ENCODE data around the gene OOEP. TPM values are rescaled to one million over a fixed set of nuclear protein-coding genes. Genes with fewer than 3 reads are reported as not detected.

The OOEP gene
- total RNA-seq, 4 donors from 2014 or later: not detected

DNA sequence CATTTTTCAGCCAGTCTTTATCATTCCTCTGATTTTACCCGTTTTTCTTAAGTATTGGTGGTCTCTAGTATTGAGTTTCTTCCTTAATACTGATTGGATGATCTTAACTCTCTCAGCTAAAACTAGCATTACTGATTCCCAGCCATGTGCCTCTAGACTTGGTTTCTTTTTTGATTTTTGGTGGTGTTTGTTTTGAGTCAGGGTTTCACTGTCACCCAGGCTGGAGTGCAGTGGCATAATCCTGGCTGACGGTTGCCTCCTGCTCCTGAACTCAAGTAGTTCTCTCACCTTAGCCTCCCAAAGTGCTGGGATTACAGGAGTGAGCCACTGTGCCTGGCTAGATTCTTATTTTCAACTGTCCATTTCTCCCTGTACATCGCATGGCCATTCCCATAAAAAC lies 40.5 kb downstream of the OOEP start:
- H3K27ac ChIP-seq: no peak overlapping the region
- no peaks in the 10 kb centered on the region for H3K36me3 ChIP-seq
- H3K4me1 ChIP-seq: no peaks in the 10 kb centered on the region
- H3K4me3 ChIP-seq: no peak overlapping the region
- no peaks in the 10 kb centered on the region for H3K9me3 ChIP-seq
- ATAC-seq: no peak
- 65 to 83% methylated on average over 2 to 3 of the region's 3 CpGs for WGBS, 2 donors (ENCODE audit: low coverage in 1 of 2)
- TF ChIP-seq, protein P1, sequence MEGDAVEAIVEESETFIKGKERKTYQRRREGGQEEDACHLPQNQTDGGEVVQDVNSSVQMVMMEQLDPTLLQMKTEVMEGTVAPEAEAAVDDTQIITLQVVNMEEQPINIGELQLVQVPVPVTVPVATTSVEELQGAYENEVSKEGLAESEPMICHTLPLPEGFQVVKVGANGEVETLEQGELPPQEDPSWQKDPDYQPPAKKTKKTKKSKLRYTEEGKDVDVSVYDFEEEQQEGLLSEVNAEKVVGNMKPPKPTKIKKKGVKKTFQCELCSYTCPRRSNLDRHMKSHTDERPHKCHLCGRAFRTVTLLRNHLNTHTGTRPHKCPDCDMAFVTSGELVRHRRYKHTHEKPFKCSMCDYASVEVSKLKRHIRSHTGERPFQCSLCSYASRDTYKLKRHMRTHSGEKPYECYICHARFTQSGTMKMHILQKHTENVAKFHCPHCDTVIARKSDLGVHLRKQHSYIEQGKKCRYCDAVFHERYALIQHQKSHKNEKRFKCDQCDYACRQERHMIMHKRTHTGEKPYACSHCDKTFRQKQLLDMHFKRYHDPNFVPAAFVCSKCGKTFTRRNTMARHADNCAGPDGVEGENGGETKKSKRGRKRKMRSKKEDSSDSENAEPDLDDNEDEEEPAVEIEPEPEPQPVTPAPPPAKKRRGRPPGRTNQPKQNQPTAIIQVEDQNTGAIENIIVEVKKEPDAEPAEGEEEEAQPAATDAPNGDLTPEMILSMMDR (IDR thresholded peaks at IDR 0.05): no peak
- TF ChIP-seq EP300 (IDR thresholded peaks at IDR 0.05) (no peak), POLR2AphosphoS5 (IDR thresholded peaks at IDR 0.05) (no peak), POLR2A (IDR thresholded peaks at IDR 0.05) (no peak)
- H3K27me3 ChIP-seq: peaks cover 15% of the 10 kb centered on the region

- WGBS, 2 donors (ENCODE audit: low coverage in 1 of 2): 59 to 60% methylated on average over 2 to 3 of the region's 3 CpGs
- H3K27me3 ChIP-seq: peaks cover 15% of the 10 kb centered on the region
Observed at GRCh38 chr6:73328790-73329189, 40.9 kb downstream of the OOEP start.

DNA sequence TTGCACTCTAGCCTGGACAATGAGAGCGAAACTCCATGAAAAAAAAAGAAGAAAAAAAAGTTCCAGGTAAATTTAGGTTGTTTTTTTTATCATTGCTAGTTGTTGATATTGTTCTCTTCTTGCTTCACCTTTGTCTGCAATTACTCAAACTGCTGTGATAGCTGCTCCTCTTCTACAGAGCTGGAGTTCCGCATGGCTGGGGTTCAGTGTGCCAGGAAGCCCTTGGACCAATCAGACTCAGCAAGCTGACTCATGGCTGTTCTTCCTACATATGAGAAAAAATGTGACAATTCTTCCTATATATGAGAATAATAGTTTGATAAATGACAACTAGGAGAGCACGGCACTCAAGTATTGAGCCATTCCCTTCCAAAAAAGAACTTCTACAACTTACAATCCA lies 44.0 kb downstream of the OOEP start:
- H3K27me3 ChIP-seq: peaks cover 15% of the 10 kb centered on the region
- no peak overlapping the region for H3K27ac ChIP-seq
- ATAC-seq: no peak
- H3K4me1 ChIP-seq: no peaks in the 10 kb centered on the region
- H3K36me3 ChIP-seq: no peaks in the 10 kb centered on the region
- WGBS, 2 donors (ENCODE audit: low coverage in 1 of 2): 72 to 84% methylated on average over 3 of the region's 3 CpGs
- H3K9me3 ChIP-seq: no peaks in the 10 kb centered on the region
- TF ChIP-seq POLR2A (IDR thresholded peaks at IDR 0.05) (no peak), POLR2AphosphoS5 (IDR thresholded peaks at IDR 0.05) (no peak), EP300 (IDR thresholded peaks at IDR 0.05) (no peak)
- TF ChIP-seq, protein P1 (IDR thresholded peaks at IDR 0.05): no peak
- H3K4me3 ChIP-seq: no peak overlapping the region

More at GRCh38 chr6:73328790-73329189, 40.9 kb downstream of the OOEP start:
- Histone ChIP-seq H3K4me3 (no peak overlapping the region), H3K4me1 (no peaks in the 10 kb centered on the region), H3K36me3 (no peaks in the 10 kb centered on the region), H3K9me3 (no peaks in the 10 kb centered on the region), H3K27ac (no peak overlapping the region)
- ATAC-seq: no peak
- TF ChIP-seq POLR2AphosphoS5 (IDR thresholded peaks at IDR 0.05) (no peak), EP300 (IDR thresholded peaks at IDR 0.05) (no peak), POLR2A (IDR thresholded peaks at IDR 0.05) (no peak)
- TF ChIP-seq, protein P1 (IDR thresholded peaks at IDR 0.05): no peak

DNA sequence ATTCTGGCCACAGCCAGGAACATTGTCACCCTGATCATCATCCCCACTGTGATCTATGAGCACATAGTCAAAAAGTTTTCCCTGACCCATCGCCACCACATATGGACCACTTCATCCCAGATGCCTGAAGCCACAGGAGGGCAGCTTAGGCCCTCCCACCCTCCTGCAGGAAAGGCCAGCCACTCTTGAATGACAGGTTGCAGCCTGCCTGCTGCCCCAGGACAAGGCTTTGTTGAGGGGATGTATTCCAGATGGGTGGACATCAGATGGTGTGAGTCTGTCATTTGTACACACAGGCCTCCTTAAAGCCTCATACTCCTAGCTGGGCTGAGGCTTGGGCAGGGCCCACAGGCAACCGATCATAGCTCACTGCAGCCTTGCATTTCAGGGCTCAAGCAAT lies 46.4 kb downstream of the OOEP start:
- 60 to 86% methylated on average over 1 of the region's 2 CpGs for WGBS, 2 donors (ENCODE audit: low coverage in 1 of 2)

More for the DNA sequence above, 46.4 kb downstream of the OOEP start:
- Histone ChIP-seq H3K4me1 (no peaks in the 10 kb centered on the region), H3K9me3 (peaks cover 0 to 18% (median 0%) of the 10 kb centered on the region in 3 donors), H3K4me3 (no peak overlapping the region), H3K36me3 (no peaks in the 10 kb centered on the region), H3K27ac (no peak overlapping the region), H3K27me3 (peaks cover 1% of the 10 kb centered on the region)
- ATAC-seq: no peak
- no peak for TF ChIP-seq POLR2A (IDR thresholded peaks at IDR 0.05)
- no peak for TF ChIP-seq POLR2AphosphoS5 (IDR thresholded peaks at IDR 0.05)
- no peak for TF ChIP-seq EP300 (IDR thresholded peaks at IDR 0.05)
- TF ChIP-seq, protein P1 (IDR thresholded peaks at IDR 0.05): no peak

Small RNA genes lying within 50 kb of the gene (small RNA-seq; reads per million reads assigned to genes)
- 0 reads per million in 4 donors for gene RPL39P3

Other genes starting within 250 kb of the OOEP start
- gene KHDC1L, start 144.4 kb downstream of the OOEP start, total RNA-seq: not detected
- 1 to 10 TPM in 3 of 4 donors, under 1 TPM in 1; 0.93 to 1.9 (median 1.4) TPM for gene KHDC1, start 106.7 kb downstream of the OOEP start, total RNA-seq
- gene DPPA5, start 15.6 kb downstream of the OOEP start, total RNA-seq: not detected
- gene KHDC3L, start 7.2 kb downstream of the OOEP start, total RNA-seq: not detected
- gene DDX43, start 24.9 kb upstream of the OOEP start, total RNA-seq: 1 to 10 TPM in 3 of 4 donors, under 1 TPM in 1; 0.62 to 7.9 (median 2.8) TPM
- 1 to 10 TPM; 3.4 to 5.5 (median 4.4) TPM for gene CGAS, start 82.4 kb upstream of the OOEP start, total RNA-seq
- gene MTO1, start 91.8 kb upstream of the OOEP start, total RNA-seq: 10 to 100 TPM; 25.2 to 30.3 (median 29.4) TPM
- gene EEF1A1, start 151.1 kb upstream of the OOEP start, total RNA-seq: over 10,000 TPM in 2 of 4 donors, 1,000 to 10,000 TPM in 2; 7,131 to 12,070 (median 10,987) TPM